ENCODE results near the gene SLC36A1.

DNA sequence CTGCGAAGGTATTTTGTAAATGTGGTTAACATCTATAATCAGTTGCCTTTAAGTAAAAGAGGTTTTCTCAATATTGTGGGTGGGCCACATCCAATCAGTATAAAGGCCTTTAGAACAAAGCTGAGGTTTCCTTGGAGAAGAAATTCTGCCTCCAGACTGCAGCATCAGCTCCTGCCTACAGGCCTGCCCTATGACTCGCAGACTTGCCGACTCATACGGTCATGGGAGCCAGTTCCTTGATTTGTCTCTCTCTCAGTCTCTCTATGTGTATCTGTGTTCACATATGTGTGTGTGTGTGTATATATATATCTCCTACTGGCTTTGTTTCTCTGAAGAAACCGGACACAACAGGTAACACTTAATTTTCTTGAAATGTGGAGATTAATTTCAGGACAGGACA is 45.3 kb downstream of the SLC36A1 start:
- TF ChIP-seq CTCF (IDR thresholded peaks at IDR 0.05) (no peak), POLR2A (IDR thresholded peaks at IDR 0.05) (no peak)

Data from ovary (tissue), 3 donors.